ENCODE data around the gene GABBR2.
A peak's percentile ranks its signal among the peaks of the same experiment; 100 is the strongest.
"Not testable (repeated sequence)": the region's sequence is repeated elsewhere in the genome, so short reads cannot be mapped to it uniquely, and the experiment has no call there.

Gene GABBR2

DNA sequence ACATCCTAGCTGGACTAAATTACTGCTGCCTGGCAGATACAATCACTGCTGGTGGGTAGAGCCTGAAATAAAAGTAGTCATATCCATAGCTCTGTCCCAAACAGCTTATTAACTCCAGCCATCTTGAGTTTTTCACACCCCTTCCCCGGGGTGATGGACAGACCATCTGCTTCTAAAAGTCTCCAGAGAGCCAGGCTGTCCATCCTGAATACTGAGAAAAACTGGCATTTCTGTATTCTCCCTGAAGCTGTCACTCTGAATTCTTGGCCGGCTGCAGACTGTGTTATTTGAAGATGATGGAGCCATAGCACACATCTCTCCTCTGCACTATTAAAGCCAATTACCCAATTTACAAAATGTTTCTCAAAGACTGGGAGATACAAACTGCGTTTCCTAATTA is 118.6 kb downstream of the GABBR2 start:
- peak; percentile 75 for DNase-seq

DNA sequence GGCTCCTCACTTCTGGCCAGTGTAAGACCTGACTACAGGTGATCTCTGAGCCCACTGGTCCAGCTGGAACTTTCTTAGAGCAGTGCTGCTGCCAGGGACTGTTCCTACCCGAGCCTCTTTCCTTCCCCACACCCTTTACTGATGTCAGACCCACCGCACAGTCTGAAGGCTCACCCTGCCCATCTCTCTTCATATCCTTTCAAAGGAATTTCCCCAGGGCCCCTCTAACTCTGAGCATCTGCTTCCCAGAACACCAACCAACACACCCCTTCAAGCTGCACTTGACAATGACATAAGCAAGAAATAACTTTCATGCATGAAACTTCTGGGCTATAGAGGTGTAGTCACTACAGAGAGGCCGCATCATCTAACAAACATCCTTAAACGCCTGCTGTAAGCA is 119.6 kb downstream of the GABBR2 start:
- DNase-seq = no peak

DNA sequence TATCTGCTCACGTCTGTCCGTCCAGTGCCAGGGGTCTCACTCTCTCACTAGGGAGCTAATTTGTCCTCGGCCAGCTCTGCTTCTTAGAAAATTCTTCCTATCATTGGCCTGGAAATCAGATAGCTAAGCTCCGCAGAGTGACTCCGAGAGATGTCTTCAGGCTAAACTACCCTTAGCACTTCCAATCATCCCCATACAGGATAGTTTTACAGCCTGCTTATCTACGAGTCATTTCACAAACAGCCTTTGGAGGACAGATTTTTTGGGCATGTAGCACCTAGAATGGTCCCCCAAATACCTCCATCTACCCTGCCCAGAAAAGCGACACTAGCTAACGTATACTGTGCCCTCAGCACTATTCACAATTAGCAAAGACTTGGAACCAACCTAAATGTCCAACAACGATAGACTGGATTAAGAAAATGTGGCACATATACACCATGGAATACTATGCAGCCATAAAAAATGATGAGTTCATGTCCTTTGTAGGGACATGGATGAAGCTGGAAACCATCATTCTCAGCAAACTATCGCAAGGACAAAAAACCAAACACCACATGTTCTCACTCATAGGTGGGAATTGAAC is 123.8 kb downstream of the GABBR2 start:
- not testable (repeated sequence) for DNase-seq

DNA sequence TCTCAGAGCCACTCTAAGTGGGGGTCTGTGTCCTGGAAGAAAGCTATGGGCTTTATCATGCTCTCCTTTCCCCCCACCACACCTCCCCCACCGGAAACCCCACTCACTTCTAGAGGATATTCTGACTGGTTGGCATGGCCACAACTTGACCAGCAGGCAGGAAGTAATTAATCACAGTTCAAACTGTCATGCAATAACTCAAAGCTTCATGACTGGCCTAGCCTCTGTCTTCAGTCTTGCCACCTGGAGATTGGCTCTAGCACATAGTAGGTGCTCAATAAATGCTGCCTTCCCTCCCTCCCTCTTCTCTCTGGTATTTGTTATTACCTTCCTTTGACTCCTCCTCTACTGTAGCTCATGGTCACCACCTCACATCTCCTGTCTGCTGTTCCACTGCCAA is 124.7 kb downstream of the GABBR2 start:
- DNase-seq = peak; percentile 57

DNA sequence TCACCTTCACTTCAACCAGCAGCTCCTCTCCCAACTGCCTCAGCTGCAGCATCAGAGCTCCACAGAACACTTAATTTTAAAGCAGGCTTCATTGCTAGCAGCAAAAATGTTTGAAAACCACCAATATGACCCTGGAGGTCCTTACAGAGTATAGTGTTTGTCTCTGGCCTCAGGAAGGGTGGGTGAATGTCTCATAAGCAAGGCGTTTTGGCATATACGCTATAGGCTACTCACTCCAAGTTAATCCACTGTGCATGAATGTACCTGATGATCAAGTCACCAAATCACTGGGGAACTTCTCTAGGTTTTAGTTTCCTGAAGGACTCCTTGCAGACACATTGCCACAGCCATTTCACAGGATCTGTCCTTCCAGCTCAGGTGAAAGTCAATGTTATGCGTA is 125.3 kb downstream of the GABBR2 start:
- DNase-seq = no peak

DNA sequence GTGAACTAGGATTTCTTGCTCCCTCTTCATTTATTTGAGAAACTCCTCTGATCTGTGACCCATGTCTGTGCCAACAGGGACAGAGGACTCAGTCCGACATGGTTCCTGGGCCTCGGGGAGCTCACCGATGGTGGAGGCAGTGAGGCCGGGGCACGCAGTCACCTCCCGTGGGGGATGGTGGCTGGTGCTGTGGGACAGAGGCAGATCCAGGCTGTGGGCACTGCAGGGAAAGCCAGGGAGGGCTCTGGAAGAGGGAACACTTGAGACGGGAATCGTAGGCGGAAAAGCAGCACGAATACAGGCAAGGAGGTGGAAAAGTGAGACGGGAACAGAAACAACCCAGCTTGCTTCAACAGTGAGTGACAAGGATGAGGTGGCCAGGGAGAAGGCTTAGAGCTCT is 127.8 kb downstream of the GABBR2 start:
- no peak for DNase-seq

DNA sequence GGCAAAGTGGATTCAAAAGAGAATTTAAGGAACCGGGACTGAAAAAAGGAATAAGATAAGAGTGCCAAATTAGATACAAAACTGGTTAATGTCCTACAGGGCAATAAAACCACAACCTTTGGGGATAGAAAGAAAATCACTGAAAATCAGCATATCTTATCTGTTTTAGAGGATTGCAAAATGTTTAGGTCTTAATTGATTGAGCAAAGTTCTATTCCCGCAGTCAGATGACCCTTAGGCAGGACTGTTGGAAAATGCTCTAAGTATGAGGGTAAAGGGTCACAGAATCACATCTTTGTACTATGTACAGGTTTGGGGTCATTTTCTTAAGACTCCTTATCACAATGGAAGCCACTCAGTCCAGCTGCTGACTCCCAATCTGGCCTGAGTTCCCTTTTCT is 129.0 kb downstream of the GABBR2 start:
- no peak for DNase-seq

DNA sequence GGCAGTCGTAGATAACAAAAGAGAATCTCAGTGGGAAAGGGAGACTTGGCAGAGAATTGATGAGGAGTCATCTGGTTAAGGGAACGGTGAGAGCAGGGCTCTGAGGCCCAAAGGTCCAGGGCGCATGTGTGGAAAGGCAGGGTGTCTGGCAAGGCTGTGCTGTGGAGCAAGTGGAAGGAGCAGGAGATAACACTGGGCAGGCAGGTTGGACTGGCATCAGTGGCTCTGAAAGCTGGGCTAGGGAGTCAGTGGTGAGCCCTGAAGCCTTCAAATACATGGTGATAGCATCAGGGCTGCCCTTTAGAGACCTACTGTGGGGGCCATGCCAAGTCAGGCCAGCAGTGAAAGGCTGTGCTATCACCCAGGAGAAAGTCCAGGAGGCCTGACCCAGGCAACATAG is 131.3 kb downstream of the GABBR2 start:
- no peak for DNase-seq

DNA sequence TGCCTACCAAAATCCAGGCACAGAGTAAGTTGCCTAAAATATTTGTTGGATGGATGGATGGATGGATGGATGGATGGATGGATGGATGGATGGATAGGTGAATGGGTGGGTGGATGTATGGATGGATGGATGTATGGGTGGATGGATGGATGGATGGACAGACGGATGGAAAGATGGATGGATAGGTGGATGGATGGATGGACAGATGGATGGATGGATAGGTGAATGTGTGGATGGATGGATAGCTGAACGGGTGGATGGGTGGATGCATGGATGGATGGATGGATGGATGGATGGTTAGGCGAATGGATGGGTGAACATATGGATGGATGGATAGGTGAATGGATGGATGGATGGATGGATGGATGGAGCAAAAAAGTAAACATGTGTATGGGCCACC is 131.9 kb downstream of the GABBR2 start:
- no peak for DNase-seq

DNA sequence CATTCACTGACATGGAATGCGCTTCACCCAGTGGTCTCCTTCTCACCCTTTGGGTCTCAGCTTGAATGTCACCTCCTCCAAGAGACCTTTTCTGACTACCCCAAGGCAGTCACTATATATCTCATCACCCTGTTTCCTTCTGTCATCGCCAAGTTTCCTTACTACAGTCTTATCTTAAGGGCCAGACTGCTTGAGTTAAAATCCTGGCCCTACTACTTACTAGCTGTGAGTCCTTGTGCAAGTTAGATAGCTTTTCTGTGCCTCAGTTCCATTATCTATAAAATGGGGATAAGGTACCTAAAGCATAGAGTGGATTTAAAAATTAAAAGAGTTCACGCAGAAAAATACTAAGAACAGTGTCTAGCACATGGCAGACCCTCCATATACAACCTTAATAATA is 132.4 kb downstream of the GABBR2 start:
- DNase-seq = no peak

DNA sequence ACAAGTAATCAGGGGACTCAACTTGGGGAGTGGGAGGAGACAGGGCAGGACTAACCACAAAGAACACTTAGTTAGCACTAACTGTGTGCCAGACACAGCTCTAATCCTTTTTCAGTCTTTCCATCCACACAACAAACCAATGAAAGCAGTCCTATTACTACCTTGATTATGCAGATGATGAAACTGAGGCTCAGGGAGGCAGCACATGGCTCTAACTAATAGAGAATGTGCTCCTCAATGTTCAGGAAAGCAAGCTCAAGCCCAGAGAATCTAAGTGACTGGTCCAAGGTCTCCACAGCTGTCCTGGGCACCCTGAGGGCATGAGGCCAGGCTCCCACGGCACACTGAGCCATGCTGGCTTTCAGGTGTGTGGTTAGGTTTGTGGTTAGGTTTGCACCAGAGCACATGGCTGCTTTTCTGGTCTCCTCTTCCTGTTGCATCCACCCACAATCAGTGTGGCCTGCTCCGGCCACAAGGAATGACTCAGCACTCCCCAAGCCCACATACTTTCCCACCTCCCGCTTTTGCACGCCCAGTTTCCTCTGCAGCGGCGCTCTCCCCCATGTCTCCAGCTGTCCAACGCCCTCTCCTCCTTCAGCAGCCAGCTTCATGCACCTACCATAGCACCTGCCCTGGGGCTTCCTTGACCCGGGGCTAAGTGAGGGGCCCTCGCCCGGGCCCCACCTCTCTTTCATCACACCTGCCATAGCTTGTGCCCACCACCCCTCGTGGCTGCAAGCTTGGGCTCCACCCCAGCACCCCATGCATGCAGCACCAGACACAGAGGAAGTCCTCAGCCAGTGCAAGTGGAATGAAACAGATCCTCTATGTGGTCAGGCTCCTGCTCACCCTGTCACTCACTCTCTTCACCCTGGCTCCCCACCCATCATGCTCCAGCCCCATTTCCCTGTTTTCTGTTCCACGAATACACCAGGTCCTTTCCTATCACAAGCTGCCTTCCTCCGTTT is 133.1 kb downstream of the GABBR2 start:
- peak; percentile 22 for DNase-seq

DNA sequence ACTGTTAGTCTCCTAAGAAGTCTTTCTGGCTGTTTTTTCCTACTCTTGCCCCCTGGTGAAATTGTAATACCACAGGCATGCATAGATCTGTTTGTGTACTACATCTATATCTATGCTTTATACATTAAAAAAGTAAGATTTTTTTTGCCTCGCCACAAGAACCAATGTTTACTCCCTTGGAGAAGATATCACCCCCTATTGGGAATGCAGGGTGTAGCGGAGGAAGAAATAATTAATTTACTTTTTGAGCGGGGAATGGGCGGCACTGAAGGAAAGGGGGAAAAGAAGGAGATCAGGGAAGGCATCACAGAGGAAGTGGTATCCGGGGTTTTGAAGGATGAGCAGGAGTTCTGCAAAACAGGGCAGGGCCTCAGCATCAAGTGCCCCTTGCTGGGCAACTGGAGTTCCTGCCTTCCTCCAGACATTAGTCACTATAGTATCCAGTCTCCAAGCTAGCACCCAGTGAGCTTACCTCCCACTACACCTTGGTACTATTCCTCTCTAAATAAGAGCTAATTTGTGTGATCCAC is 134.9 kb downstream of the GABBR2 start:
- DNase-seq = no peak

DNA sequence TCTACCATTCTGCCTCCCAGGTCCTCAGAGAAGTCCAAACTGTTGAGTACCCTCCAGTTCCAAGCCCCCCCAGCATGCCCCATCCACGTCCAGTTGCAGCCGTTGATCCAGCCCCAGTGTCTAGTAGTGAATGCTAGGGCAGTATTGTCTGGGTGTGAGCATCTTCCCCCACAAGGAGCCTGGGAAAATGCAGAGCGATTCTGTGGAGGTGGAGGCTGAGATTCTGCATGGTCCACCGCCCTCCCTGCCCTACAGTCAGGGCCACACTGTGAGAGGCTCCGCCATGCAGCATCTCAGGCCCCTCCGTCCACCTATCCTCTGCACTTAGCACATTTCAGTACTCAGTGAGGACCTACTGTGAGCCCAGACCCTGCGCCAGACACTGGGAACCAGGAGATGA is 135.9 kb downstream of the GABBR2 start:
- DNase-seq = no peak

DNA sequence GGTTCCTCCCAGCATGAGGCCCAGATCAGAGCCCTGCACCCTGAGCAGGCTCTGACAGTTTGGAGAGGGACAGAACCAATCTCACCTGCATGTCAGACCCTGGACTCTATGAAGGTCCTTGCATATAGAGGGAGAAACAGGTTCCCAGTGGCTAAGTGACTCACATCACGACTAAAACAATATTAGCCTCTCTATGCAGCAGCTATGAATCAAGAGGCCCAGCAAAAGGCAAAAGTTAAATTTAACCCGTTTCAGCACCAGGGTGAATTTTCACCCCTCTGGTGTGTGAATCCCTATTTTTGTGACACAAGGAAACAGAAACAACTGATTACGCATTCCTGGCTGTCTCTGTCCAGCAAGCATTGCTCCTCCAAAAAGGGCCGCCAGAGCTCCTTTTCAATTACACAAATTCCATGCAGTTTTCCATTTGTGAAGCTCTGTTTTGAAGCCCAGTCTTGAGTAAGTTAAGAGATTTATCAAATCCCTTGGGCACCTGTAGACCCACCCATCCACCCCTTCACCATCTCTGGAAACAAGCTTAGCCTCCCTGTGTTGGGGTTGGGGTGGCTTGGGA is 136.6 kb downstream of the GABBR2 start:
- DNase-seq = no peak

DNA sequence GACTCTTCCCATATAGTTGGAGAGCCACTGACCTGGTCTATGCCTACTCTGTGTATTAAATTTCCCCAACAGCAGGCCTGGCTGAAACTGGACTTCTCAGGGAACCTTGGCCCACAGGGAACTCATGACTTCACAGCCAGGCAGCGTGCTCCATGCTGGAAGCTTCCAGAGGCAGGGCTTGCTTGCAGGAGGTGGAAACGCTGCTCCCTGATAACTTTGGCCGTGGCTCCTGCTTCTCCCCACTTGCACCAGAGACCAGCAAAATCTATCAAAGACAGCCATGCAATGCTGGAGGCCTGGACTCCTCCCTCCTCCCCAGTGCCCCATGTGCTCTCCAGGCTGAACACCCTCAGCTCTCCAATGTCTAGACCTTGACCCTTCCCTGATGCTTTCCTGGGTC is 137.1 kb downstream of the GABBR2 start:
- no peak for DNase-seq

DNA sequence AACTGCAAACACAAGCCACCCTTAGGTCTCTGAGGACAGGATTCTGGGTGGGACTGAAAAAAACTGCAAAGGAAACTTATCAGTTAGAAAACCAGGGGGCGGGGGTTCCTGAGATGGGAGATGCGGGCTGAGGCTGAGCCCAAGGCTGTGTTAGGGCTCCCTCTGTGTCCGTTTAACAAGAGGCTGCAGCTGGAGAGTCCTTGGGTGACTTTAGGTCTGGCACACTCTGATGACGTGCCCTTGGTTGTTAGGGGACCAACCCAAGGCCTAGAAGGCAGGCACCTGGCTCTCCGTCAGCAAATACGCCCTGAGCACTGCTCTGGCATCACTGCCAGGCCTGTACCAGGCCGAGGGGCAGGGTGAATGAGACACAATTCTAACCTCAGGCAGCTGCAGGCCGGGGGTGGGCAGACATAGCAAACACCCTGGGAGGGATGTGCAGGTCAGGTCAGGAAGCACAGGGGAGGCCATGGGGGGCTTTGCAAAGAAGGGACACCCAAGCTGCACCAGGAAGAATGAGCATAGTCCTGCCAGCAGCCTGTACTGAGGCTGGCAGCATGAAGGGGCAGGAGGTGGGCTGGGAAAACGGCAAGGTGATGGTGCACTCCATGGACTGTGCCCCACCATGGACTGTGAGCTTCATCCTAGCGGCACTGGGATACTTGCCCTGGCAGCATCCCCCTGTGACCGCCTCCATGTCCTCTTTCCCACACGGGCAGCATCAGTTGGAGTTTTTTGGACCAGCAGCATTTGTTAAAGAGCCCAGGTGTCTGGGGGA is 137.9 kb downstream of the GABBR2 start:
- DNase-seq = no peak

DNA sequence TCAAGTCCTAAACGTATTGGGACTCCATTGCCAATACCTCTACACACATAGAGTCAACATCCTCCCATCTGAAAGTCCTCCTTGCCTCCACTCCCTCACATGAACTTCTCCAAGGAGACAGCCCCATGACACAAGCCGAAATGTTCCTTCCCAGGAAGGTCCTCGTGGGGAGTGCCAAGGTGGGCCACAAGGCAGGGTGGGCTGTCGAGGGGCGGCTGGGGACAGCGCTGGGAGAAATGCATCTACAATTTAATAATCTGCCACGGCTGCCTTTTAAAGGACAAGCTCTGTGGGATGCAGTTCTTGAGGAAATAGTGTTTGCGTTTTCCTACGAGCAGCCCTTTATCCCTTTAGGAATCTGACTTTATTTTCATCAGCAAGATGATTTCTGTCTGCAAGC is 138.7 kb downstream of the GABBR2 start:
- no peak for DNase-seq

DNA sequence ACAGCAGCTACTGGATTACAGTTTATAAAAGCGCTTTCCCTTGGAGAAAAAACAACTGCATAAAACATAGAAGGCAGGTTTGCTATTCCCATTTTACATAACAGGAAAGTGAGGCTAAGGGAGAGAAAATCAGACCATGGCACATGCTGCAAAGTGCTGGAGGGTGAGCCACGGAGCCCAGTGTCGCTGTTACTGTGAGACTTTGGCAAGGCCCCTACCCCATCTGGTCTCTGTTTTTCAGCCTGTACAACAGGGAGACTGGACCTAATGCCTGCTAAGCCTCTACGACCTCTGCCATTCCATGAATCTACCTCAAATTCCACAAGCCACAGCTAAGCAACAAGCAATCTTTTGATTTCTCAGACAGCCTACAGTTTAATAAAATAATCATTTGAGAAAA is 139.2 kb downstream of the GABBR2 start:
- no peak for DNase-seq

DNA sequence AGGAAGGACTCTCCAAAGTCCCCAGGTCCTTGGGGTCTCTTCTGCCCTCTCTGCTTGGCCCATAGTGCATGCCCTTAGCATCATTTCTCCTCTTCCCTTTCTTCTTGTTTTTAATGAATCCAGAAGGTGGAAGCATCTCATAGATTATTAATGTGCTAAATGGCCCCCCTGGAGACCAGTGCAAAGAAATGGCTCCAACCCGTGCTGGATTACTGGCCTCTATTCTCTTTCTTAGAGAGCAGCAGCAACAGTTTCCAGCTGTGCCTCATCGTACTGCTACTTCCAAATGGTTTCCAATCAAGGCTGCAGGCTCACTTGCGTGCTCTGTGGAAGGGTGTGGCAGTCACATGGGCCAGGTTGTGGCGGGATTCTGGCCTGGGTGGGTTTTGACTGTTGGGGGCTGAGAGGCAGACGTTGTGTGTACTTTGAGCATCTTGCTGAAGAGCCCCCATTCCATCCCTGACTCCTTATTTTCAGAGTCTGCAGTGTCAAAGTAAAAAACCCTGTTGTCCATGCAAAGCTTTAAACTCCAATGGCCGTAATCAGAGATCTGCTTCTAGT is 139.7 kb downstream of the GABBR2 start:
- peak; percentile 49 for DNase-seq

DNA sequence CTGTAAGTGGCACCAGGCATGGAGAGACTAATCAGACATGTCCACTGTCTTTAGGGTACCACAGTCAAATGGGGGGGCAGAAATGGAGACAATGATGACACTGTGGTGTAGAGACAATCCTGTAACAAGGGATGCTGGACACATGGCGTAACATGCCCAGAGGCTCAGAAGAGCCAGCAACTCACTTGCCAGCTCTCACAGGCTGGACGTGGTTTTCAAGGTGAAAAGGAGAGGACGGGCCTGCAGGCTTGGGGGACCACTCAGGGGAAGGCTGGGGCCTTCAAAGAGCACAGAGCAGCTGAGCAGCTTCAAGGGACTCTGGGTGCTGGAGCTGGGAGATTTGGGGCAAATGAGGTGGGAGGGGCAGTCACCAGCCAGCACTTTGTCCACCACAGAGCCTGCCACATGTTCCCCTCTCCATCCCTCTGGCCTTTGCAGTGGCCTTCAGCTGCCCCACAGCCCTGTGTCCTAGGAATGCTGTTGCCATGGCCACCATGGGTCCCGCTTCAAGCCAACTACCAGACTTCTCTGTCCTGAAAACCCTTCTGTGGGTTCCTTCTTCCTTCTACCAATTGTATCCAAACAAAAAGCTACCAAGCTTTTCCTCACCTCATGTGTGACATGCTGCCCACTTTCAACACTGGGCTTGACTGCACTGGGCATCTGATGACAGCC is 140.4 kb downstream of the GABBR2 start:
- DNase-seq = no peak

DNA sequence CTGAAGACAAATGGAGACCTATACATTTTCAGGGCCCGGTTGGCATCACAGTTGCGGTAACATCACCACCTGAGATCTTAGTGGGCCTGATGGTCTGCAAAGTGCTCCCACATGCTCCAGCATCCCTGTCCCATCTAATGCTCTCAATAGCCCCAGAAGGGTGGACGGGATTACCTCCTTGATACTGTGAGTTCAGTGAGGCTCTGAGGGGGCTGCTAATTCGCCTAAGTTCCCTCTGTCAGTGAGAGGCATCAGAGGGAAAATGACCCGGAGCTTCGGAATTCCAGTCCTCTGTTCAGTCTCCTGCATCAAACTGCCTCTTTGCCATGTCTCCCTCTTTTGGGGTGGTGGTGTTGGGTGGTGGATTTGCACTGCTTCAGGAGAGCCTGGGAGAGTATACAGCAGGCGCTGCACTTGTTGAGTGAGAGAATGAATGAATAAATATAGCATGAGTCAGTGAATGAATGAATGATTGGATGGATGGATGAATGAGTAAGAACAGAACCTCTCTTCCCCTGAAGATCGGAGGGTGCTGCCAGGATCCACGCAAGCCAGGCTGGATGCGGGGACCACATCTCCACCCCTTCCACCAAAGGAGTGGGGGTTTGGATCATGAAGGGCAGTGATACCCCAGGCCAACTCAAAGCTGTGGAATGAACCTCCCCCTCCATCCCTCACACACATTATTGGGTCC is 141.0 kb downstream of the GABBR2 start:
- DNase-seq = no peak

Data from NCI-H69 (cell line).